Measurements from ENCODE around the gene IQGAP3. TPM values are rescaled to one million over a fixed set of nuclear protein-coding genes. Genes with fewer than 3 reads are reported as not detected.

The IQGAP3 gene
- polyA plus RNA-seq, 2 of the 4 experiments (the other 2 are of a cell fraction), result 15.6 to 17.0 TPM

DNA sequence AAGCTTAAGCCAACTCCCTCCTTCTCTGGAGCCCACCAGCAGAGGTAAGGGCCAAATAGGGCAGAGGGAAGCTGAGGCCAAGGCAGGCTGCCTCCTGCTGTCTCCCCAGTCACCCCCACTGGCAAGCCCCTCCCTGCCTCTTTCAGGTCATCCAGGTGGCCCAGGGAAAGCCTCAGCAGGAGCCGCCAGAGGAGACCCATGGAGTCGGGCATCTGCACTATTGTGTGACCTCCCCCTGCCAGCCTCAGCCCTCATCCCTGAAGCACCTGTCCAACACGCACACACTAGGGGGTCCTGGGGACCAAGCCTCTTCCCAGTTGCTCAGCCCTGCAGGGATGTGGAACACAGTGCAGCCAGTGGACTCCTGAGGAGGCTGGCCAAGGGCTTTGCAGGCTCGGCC lies 14.0 kb upstream of the IQGAP3 start (continued):
- TF ChIP-seq CHD2 (IDR thresholded peaks at IDR 0.05; ENCODE audit: low read length, partially characterized antibody) (no peak), ZFP36 (IDR thresholded peaks at IDR 0.05; ENCODE audit: borderline replicate concordance, partially characterized antibody) (no peak), TP53 (CRISPR knock-in tag; IDR thresholded peaks at IDR 0.05) (no peak)

DNA sequence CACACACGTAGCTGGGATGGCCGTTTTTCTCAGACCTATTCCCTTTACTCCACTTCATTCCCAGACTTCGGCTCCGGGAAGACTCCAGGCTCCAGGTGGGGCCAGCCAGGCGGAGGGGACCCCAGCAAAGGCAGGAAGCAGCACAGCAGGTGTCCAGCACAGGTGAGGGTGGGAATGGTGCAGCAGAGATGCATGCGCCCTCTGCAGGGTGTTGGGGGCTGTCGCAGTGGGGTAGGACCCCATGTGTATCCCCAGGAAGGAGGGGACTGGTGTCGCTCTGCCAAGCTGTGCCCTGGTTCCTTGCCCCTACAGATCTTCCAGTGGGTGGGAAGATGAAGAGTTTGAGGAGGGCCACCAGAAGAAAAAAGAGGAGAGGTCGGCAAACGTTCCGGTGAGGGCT lies 12.4 kb upstream of the IQGAP3 start:
- Histone ChIP-seq H3K4me1 (0 out of 3 replicates have a peak, but pooled peaks cover 4% of the 10 kb centered on the region), H3K27ac (no peak overlapping the region; a peak in 1 of 6 replicates), H3K4me2 (no peak overlapping the region), H3K9me3 (no peaks in the 10 kb centered on the region), H3K4me3 (no peak overlapping the region)
- peak; percentile 48 to 79; a peak in 3 of 6 replicates for ATAC-seq
- peak in 1 of 2 experiments; percentile 57 for DNase-seq (ENCODE audit: low read depth in 1 of 2, low spot score in 1 of 2)
- FAIRE-seq, result no peak
- 44% methylated on average over 10 of the region's 11 CpGs for WGBS (ENCODE audit: missing lambda C conversion rate)
- ChIA-PET POLR2A (no interaction called here), CTCF (interaction anchor here (0.8 to 12.5 kb wide), 13 partner anchors 10 to 199 kb away, joined by 3 to 135 read pairs (median 4); partner anchors contain the start of genes GPATCH4, IQGAP3 and MEF2D)
- TF ChIP-seq SMC3 (IDR thresholded peaks at IDR 0.05), result 0 out of 3 replicates have a peak, but pooled peaks have one; percentile 16
- TF ChIP-seq MYC (IDR thresholded peaks at IDR 0.05; ENCODE audit: borderline replicate concordance, low read length), result no peak
- TF ChIP-seq, protein P1, sequence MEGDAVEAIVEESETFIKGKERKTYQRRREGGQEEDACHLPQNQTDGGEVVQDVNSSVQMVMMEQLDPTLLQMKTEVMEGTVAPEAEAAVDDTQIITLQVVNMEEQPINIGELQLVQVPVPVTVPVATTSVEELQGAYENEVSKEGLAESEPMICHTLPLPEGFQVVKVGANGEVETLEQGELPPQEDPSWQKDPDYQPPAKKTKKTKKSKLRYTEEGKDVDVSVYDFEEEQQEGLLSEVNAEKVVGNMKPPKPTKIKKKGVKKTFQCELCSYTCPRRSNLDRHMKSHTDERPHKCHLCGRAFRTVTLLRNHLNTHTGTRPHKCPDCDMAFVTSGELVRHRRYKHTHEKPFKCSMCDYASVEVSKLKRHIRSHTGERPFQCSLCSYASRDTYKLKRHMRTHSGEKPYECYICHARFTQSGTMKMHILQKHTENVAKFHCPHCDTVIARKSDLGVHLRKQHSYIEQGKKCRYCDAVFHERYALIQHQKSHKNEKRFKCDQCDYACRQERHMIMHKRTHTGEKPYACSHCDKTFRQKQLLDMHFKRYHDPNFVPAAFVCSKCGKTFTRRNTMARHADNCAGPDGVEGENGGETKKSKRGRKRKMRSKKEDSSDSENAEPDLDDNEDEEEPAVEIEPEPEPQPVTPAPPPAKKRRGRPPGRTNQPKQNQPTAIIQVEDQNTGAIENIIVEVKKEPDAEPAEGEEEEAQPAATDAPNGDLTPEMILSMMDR (IDR thresholded peaks at IDR 0.05), result 0 out of 3 replicates have a peak, but pooled peaks have one; percentile 23

DNA sequence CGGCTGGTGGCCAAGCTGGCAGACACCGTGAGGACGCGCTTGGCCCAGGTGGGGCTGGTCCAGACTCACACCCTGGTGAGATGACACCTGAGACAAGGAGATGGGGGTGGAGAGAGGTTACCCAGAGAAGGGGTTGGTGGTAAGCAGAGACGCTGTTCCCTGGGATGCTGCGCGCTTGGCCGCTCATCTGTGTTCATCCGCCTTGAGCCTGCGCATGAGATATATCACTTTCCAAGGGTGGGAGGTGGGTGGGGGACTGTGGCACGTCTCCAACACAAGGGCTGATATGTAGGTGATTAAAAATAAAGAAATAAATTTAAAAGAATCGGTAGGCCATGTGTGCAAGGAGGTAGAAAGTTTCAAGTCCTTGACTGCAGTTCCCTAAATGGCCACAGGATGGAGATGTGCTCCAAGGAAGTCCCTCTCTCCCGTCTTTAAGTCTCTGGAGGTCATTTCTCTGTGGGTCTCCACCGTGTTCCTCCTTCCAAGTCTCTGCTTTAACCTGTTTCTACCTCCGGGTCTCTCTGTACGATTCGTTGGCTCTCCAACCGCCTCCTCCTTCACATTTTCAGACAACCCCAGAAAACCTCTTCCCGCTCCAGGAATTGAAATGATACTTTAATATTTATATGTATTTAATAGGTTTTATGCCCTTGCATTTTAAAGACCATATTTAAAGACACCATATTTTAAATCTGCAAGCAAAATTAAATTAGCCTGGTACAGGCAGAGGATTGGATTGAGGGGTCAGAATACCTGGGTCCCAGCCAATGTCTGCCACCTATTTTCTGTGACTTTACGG lies 11.7 kb upstream of the IQGAP3 start:
- Histone ChIP-seq H3K27ac (peak overlapping the region in 1 of 2 experiments; percentile 60; a peak in 3 of 6 replicates), H3K9me3 (no peaks in the 10 kb centered on the region), H3K4me1 (0 out of 3 replicates have a peak, but pooled peaks cover 4% of the 10 kb centered on the region), H3K4me3 (no peak overlapping the region), H3K4me2 (peak overlapping the region; percentile 24)
- 0 out of 2 replicates have a peak, but pooled peaks have one; percentile 20 for TF ChIP-seq ESRRA (IDR thresholded peaks at IDR 0.05; ENCODE audit: borderline replicate concordance, low read length)
- TF ChIP-seq, protein P1 (IDR thresholded peaks at IDR 0.05), result peak; percentile 82
- no peak for TF ChIP-seq NPAS2 (CRISPR knock-in tag; IDR thresholded peaks at IDR 0.05; ENCODE audit: borderline replicate concordance)
- TF ChIP-seq RAD21 (conservative IDR thresholded peaks at IDR 0.05 in 1 of 2, IDR thresholded peaks at IDR 0.05 in 1 of 2), result peak; percentile 78 to 85
- no peak for TF ChIP-seq ZSCAN20 (CRISPR knock-in tag; IDR thresholded peaks at IDR 0.05)
- TF ChIP-seq, protein P2, sequence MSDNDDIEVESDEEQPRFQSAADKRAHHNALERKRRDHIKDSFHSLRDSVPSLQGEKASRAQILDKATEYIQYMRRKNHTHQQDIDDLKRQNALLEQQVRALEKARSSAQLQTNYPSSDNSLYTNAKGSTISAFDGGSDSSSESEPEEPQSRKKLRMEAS (IDR thresholded peaks at IDR 0.05), result no peak
- TF ChIP-seq SMC3 (IDR thresholded peaks at IDR 0.05), result peak; percentile 67; the same call in 2 of the 3 replicates
- ATAC-seq, result peak; percentile 67 to 80
- POLR2A ChIA-PET, result no interaction called here
- no peak for FAIRE-seq
- 59% methylated on average over 20 of the region's 20 CpGs for WGBS (ENCODE audit: missing lambda C conversion rate)
- DNase-seq (ENCODE audit: low read depth in 1 of 2, low spot score in 1 of 2), result peak; percentile 85 to 88
- CTCF ChIA-PET, result interaction anchor here (1.0 to 12.5 kb wide), 13 partner anchors 9 to 138 kb away, joined by 3 to 135 read pairs (median 5); partner anchors contain the start of genes GPATCH4, IQGAP3, MEF2D and NAXE

DNA sequence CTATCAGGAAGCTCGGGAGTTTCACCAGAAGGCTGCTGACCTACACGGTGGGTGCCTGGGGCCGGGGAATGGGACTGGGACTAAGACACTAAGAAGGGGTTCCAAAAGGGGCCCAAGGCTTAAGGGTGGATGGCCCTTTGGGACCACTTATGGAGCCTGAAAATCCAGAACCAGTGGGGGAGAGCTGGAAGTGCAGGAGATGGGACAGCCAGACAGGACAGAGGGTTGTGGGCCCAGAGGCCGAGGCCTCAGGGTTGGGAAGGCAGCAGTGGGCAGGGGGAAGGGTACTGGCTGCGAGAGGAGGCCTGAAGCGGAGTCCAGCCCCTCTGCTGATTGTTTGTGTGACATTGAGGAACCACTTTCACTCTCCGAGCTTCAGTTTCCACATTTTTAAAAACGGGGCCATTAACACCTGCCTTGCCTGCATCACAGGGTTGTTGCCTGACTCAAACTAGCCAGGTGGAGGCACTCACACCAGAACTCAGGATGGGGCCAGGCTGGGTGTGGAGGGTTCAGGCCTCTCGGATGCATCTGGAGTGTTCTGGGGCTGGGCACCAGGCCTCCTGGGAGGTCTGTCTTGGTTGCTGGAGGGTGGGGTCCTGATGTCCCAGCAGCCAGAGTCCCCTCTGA lies 10.1 kb upstream of the IQGAP3 start:
- Histone ChIP-seq H3K4me1 (no peaks in the 10 kb centered on the region), H3K9me3 (no peaks in the 10 kb centered on the region), H3K4me3 (no peak overlapping the region), H3K4me2 (no peak overlapping the region), H3K27ac (0 out of 6 replicates have a peak overlapping the region, but pooled peaks of 1 of the 2 experiments have one; percentile 8)
- ChIA-PET CTCF (interaction anchor here (0.8 to 4.3 kb wide), 18 partner anchors 10 to 144 kb away, joined by 3 to 41 read pairs (median 4); partner anchors contain the start of genes HAPLN2 and NAXE), POLR2A (no interaction called here)
- TF ChIP-seq EHMT2 (IDR thresholded peaks at IDR 0.05; ENCODE audit: low read depth) (no peak), HEYL (CRISPR knock-in tag; IDR thresholded peaks at IDR 0.05) (no peak), ZC3H11A (IDR thresholded peaks at IDR 0.05) (no peak), JUNB (IDR thresholded peaks at IDR 0.05) (no peak), JUN (IDR thresholded peaks at IDR 0.05) (no peak), RARB (CRISPR knock-in tag; IDR thresholded peaks at IDR 0.05) (no peak), HOXB13 (CRISPR knock-in tag; IDR thresholded peaks at IDR 0.05; ENCODE audit: low read depth) (no peak), KDM1A (IDR thresholded peaks at IDR 0.05; ENCODE audit: low read depth) (no peak), RNF2 (IDR thresholded peaks at IDR 0.05; ENCODE audit: borderline replicate concordance, low read depth) (no peak), HOXB5 (CRISPR knock-in tag; IDR thresholded peaks at IDR 0.05) (no peak), HOXA7 (CRISPR knock-in tag; IDR thresholded peaks at IDR 0.05) (no peak)
- TF ChIP-seq, protein P2 (IDR thresholded peaks at IDR 0.05), result no peak
- FAIRE-seq (no peak), ATAC-seq (no peak), DNase-seq (ENCODE audit: low read depth in 1 of 2, low spot score in 1 of 2) (no peak)
- WGBS (ENCODE audit: missing lambda C conversion rate), result 68% methylated on average over 9 of the region's 9 CpGs
